ENCODE measurements around the gene XBP1.
A peak's percentile ranks its signal among the peaks of the same experiment; 100 is the strongest.

Gene XBP1

DNA sequence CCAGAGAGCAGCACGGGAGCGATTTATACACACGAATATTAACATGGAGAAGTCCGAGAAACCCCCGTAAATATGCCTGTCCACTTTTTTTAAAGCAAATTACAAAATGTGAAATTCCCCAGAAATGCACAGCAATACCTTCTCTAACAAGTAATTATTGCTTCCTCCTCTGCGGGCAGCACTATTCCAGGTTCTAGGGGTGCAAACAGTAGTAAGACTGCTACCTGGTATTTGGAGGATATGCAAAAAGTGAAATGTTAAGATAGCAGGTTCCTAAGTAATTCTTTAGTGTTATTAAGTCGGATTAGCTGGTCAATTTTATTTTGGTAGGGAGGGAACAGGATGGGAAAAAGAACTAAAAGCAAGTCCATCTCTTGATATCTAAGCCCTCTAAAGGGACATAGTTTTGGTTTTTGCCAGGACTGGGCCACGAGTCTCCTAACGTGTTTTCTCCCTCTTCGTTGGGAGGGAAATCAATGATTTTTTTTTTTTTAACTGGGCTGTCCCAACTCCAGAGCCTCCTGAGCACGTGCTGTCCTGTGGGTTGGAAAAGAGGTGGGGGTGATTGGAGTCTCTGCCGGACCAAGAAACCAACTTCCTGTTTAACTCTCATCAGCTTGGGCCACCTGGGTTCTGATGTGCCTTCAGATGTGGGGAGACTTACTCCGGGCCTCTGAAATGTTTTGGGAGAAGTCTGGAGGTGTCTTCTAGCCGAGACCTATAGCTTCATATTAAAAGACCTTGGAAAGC, 1.7 kb upstream of the XBP1 start:
- Histone ChIP-seq H3K36me3 (ENCODE audit: control insufficient read depth, insufficient read depth, low read length) (no peaks in the 10 kb centered on the region), H3K27me3 (ENCODE audit: control insufficient read depth, insufficient read depth, low read length) (no peaks in the 10 kb centered on the region), H3K27ac (ENCODE audit: low read length) (no peak overlapping the region), H3K4me1 (ENCODE audit: control insufficient read depth, insufficient read depth, low read length) (no peaks in the 10 kb centered on the region), H3K9me3 (ENCODE audit: control insufficient read depth, insufficient read depth, low read length) (no peaks in the 10 kb centered on the region), H3K4me3 (ENCODE audit: low read length) (no peak overlapping the region)
- no CpG with 5 or more reads among the region's 14 CpGs for WGBS (ENCODE audit: insufficient coverage, insufficient read length)
- no peak for DNase-seq (ENCODE audit: low read depth, low spot score)

DNA sequence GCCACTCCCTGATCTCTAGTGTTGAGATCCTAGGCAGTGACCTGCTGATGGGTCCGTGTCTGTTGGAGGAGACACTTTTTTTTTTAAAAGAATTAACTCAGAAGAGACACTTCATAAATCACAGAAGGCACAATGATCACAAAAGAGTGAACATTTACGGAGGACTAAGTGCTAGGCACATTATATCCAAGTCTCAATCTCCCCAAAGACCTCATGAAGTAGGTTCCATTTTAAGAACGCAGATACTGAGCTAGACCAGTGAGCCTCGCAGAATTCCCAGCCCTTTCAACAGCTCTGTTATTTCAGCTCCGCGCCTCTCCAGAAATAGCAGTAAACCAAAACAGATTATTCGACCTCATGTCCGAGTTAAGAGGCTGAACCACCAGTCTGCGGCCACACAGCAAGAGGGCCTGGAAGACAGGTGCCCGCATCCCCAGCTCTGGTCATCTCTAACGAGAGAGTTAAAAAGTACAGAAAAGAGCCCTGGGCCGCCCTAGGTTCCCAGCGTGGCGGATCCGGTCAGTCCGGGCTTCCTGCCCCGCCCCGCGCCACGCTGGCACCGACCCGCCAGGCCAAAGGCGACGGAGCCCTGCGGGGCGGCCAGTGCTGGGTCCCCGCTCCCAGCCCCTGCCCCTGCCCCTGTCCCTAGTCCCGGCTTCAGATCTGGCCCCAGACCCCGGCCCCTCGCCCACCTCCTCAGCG, 612 bp downstream of the XBP1 start:
- Histone ChIP-seq H3K27me3 (ENCODE audit: control insufficient read depth, insufficient read depth, low read length) (no peaks in the 10 kb centered on the region), H3K36me3 (ENCODE audit: control insufficient read depth, insufficient read depth, low read length) (peaks cover 20% of the 10 kb centered on the region; the same call in 1 of the 2 replicates), H3K4me1 (ENCODE audit: control insufficient read depth, insufficient read depth, low read length) (no peaks in the 10 kb centered on the region), H3K27ac (ENCODE audit: low read length) (no peak overlapping the region), H3K9me3 (ENCODE audit: control insufficient read depth, insufficient read depth, low read length) (no peaks in the 10 kb centered on the region), H3K4me3 (ENCODE audit: low read length) (peak overlapping the region; percentile 88)
- no CpG with 5 or more reads among the region's 31 CpGs for WGBS (ENCODE audit: insufficient coverage, insufficient read length)
- DNase-seq (ENCODE audit: low read depth, low spot score): no peak

DNA sequence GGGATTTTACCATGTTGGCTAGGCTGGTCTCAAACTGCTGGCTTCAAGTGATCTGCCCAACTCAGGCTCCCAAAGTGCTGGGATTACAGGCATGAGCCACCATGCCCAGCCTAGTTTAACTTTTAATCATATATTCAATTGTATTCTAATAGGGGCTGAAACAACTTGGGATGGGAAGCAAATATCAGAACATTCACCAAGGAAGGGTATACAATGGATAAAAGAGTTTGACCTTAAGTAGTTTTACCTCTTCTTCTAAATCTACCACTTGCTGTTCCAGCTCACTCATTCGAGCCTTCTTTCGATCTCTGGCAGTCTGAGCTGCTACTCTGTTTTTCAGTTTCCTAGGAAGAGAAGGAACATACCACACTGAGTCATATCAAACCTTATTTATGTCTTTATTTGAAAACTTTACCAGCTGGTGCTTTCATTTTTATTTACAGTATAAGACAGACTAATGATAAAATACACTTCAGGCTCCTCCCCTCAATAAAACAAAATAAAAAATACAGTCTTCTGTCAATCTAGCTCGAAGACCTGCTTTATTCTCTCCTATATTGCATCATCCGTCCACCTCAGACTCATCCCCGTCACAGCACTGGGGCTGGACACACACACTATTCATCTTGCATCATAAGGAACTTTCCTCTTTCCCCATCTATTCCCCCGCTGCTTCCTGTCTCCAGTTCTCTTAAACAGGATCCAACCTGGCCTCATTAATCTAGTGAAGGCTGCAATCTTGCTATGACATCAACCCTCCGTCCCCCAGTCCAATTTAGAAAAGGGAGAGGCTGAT, 1.4 kb downstream of the XBP1 start:
- no peaks in the 10 kb centered on the region for H3K4me1 ChIP-seq (ENCODE audit: control insufficient read depth, insufficient read depth, low read length)
- peaks cover 20% of the 10 kb centered on the region; the same call in 1 of the 2 replicates for H3K36me3 ChIP-seq (ENCODE audit: control insufficient read depth, insufficient read depth, low read length)
- peak overlapping the region; percentile 88; the same call in 1 of the 2 replicates for H3K4me3 ChIP-seq (ENCODE audit: low read length)
- no peak for DNase-seq (ENCODE audit: low read depth, low spot score)
- WGBS (ENCODE audit: insufficient coverage, insufficient read length): no CpG with 5 or more reads among the region's 7 CpGs
- H3K27ac ChIP-seq (ENCODE audit: low read length): no peak overlapping the region
- H3K27me3 ChIP-seq (ENCODE audit: control insufficient read depth, insufficient read depth, low read length): no peaks in the 10 kb centered on the region
- H3K9me3 ChIP-seq (ENCODE audit: control insufficient read depth, insufficient read depth, low read length): no peaks in the 10 kb centered on the region

DNA sequence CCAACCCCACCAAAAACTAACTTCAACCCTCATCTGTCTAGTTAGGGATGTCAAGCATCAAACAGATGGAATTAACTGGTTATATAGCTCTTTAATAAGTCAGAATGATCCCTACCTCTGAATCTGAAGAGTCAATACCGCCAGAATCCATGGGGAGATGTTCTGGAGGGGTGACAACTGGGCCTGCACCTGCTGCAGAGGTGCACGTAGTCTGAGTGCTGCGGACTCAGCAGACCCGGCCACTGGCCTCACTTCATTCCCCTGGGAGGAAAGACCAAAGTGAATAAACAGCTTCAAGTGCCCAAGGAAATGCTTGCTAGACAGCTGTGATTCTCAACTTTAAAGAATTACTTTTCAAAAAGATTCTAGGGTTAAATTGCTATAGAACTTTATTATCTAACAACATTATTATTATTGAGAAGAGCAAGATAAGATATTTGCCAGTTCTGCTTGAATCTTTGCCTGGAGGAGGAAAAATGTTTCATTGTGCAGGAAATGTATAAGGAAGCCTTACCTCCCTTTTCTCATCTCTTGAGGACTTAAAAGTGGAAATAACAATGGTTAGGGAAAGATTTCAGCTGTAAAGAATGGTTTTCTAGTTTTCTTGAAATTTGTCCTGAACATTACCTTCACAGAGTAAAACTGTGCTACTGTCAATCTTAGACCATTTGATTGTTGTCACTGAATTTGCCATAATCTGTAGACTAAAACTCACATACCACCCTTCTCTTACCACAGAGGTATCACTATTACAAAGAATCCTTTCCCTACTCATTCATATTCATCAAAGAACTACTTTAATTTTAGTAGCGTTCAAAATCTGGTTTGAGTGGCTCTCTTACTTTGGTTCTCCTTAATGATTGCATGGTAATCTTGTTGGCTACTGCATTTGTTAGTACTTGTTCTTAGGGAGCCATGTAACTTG, 4.2 kb downstream of the XBP1 start:
- no CpG with 5 or more reads among the region's 5 CpGs for WGBS (ENCODE audit: insufficient coverage, insufficient read length)
- Histone ChIP-seq H3K36me3 (ENCODE audit: control insufficient read depth, insufficient read depth, low read length) (peaks cover 20% of the 10 kb centered on the region; the same call in 1 of the 2 replicates), H3K9me3 (ENCODE audit: control insufficient read depth, insufficient read depth, low read length) (no peaks in the 10 kb centered on the region), H3K4me1 (ENCODE audit: control insufficient read depth, insufficient read depth, low read length) (no peaks in the 10 kb centered on the region), H3K27ac (ENCODE audit: low read length) (no peak overlapping the region), H3K4me3 (ENCODE audit: low read length) (no peak overlapping the region), H3K27me3 (ENCODE audit: control insufficient read depth, insufficient read depth, low read length) (no peaks in the 10 kb centered on the region)
- no peak for DNase-seq (ENCODE audit: low read depth, low spot score)

DNA sequence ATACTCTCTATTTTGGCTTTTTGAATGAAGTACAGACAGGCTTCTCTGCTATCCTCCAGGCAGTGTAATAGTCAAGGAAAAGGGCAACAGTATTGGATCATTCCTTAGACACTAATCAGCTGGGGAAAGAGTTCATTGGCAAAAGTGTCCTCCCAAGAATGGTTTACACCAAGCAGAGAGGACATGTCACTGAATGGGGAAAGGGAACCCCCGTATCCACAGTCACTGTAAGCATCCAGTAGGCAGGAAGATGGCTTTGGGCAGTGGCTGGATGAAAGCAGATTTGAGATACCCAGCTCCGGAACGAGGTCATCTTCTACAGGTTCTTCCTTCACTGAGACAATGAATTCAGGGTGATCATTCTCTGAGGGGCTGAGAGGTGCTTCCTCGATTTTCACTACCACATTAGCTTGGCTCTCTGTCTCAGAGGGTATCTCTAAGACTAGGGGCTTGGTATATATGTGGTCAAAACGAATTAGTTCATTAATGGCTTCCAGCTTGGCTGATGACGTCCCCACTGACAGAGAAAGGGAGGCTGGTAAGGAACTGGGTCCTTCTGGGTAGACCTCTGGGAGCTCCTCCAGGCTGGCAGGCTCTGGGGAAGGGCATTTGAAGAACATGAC, 5.2 kb downstream of the XBP1 start:
- Histone ChIP-seq H3K4me1 (ENCODE audit: control insufficient read depth, insufficient read depth, low read length) (no peaks in the 10 kb centered on the region), H3K27ac (ENCODE audit: low read length) (no peak overlapping the region), H3K9me3 (ENCODE audit: control insufficient read depth, insufficient read depth, low read length) (no peaks in the 10 kb centered on the region), H3K4me3 (ENCODE audit: low read length) (no peak overlapping the region), H3K27me3 (ENCODE audit: control insufficient read depth, insufficient read depth, low read length) (no peaks in the 10 kb centered on the region), H3K36me3 (ENCODE audit: control insufficient read depth, insufficient read depth, low read length) (peaks cover 20% of the 10 kb centered on the region; the same call in 1 of the 2 replicates)
- WGBS (ENCODE audit: insufficient coverage, insufficient read length): no CpG with 5 or more reads among the region's 6 CpGs
- DNase-seq (ENCODE audit: low read depth, low spot score): no peak

DNA sequence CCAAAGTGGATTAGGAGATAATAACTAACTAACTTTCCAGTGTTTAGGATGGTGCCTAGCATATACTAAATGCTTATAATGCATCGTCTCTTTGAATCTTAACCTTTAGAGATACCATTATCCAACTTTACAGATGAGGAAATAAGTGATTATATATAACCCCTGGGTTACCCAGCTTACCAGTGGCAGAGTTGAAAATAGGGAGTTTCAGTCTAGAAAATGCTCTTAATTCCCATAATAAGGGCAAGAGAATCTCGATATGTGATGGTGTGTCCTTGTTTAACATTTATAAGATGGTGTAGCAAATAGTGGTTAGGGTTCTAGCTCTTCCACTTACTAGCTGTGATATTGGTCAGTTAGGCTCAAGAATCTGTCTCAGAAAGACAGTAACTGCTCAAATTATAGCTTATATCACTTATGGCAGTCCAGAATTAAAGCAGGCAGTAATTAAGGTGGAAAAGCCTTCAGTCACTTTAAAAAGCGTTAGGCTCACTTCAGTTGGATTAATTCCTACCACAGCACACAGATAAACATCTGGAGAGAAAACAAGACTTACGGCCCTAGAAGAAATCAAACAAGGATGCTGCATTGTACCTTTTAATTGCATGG, 6.3 kb downstream of the XBP1 start:
- WGBS (ENCODE audit: insufficient coverage, insufficient read length): no CpG with 5 or more reads among the region's 4 CpGs

DNA sequence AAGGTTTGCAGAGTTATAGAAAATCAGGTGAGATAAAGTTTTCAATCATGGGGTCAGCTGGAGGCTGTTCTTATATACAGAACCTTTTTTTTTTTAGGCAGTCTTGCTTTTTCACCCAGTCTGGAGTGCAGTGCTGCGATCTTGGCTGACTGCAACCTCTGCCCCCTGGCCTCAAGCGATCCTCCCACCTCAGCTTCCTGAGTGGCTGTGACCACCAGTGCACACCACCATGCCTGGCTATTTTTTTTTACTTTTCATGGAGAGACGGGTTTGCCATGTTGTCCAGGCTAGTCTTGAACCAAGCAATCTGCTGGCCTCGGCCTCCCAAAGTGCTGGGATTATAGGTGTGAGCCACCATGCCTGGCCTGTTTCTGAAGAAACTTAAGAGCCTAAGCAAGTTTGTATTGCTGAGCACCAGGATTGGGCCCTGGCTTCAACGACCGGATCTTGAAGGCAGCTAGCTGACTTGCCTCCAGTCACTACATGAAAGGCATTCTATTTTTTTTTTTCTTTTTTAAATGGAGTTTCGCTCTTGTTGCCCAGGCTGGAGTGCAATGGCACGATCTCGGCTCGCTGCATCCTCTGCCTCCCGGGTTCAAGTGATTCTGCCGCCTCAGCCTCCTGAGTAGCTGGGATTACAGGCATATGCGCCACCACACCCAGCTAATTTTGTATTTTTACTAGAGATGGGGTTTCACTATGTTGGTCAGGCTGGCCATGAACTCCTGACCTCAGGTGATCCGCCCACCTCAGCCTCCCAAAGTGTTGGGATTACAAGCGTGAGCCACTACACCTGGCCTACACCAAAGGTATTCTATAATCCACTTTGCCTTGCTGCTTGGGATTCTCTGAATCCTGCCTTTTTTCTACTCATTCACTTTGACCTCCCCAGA, 7.6 kb downstream of the XBP1 start:
- DNase-seq (ENCODE audit: low read depth, low spot score): no peak
- H3K4me1 ChIP-seq (ENCODE audit: control insufficient read depth, insufficient read depth, low read length): no peaks in the 10 kb centered on the region
- no peaks in the 10 kb centered on the region for H3K27me3 ChIP-seq (ENCODE audit: control insufficient read depth, insufficient read depth, low read length)
- WGBS (ENCODE audit: insufficient coverage, insufficient read length): no CpG with 5 or more reads among the region's 15 CpGs
- H3K36me3 ChIP-seq (ENCODE audit: control insufficient read depth, insufficient read depth, low read length): peaks cover 20% of the 10 kb centered on the region; the same call in 1 of the 2 replicates
- no peak overlapping the region for H3K4me3 ChIP-seq (ENCODE audit: low read length)
- no peaks in the 10 kb centered on the region for H3K9me3 ChIP-seq (ENCODE audit: control insufficient read depth, insufficient read depth, low read length)
- H3K27ac ChIP-seq (ENCODE audit: low read length): no peak overlapping the region

More for the DNA sequence above, 6.3 kb downstream of the XBP1 start:
- no peaks in the 10 kb centered on the region for H3K4me1 ChIP-seq (ENCODE audit: control insufficient read depth, insufficient read depth, low read length)
- H3K36me3 ChIP-seq (ENCODE audit: control insufficient read depth, insufficient read depth, low read length): peaks cover 20% of the 10 kb centered on the region; the same call in 1 of the 2 replicates
- H3K4me3 ChIP-seq (ENCODE audit: low read length): no peak overlapping the region
- no peak for DNase-seq (ENCODE audit: low read depth, low spot score)
- H3K9me3 ChIP-seq (ENCODE audit: control insufficient read depth, insufficient read depth, low read length): no peaks in the 10 kb centered on the region
- no peak overlapping the region for H3K27ac ChIP-seq (ENCODE audit: low read length)
- H3K27me3 ChIP-seq (ENCODE audit: control insufficient read depth, insufficient read depth, low read length): no peaks in the 10 kb centered on the region

DNA sequence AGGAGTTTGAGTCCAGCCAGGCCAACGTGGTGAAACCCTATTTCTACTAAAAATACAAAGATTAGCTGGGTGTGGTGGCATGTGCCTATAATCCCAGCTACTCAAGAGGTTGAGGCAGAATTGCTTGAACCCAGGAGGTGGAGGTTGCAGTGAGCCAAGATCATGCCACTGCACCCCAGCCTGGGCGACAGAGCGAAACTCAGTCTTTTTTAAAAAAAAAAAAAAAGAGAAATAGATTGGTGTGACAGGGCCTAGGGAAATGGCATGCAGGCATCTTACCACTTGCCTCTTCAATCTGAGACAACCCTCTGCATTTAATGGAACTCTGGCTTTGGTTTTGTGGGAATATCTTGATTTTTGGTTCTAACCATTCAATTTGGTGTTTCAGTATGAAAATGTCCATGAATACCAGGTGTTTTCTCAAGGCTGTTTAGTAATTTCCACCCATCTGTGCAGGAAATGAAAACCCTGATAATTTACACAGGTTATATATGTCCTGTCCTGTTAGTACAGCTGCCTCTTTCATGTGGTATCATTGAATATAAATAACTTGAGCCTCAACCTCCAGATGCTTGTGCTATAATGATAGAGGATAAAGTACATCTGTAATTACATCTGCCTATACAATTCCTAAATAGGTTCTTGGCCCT, 8.4 kb downstream of the XBP1 start:
- H3K4me1 ChIP-seq (ENCODE audit: control insufficient read depth, insufficient read depth, low read length): no peaks in the 10 kb centered on the region
- no peak overlapping the region for H3K4me3 ChIP-seq (ENCODE audit: low read length)
- DNase-seq (ENCODE audit: low read depth, low spot score): no peak
- no peak overlapping the region for H3K27ac ChIP-seq (ENCODE audit: low read length)
- H3K36me3 ChIP-seq (ENCODE audit: control insufficient read depth, insufficient read depth, low read length): peaks cover 19% of the 10 kb centered on the region; the same call in 1 of the 2 replicates
- H3K9me3 ChIP-seq (ENCODE audit: control insufficient read depth, insufficient read depth, low read length): no peaks in the 10 kb centered on the region
- H3K27me3 ChIP-seq (ENCODE audit: control insufficient read depth, insufficient read depth, low read length): no peaks in the 10 kb centered on the region
- no CpG with 5 or more reads among the region's 3 CpGs for WGBS (ENCODE audit: insufficient coverage, insufficient read length)

Data from iPS DF 6.9 (cell line).